GM18502 (cell line): ENCODE measurements around the gene SLC39A1.
A peak's percentile ranks its signal among the peaks of the same experiment; 100 is the strongest.

Source experiments
- ATAC-seq: cut with Tn5 transposase; IDR thresholded peaks from one replicate; pipeline ENCODE4 v1.9.1; 2021; ENCODE audit warnings: mild to moderate bottlenecking; ENCODE audit not compliant: unreplicated experiment, poor library complexity

SLC39A1 gene

DNA sequence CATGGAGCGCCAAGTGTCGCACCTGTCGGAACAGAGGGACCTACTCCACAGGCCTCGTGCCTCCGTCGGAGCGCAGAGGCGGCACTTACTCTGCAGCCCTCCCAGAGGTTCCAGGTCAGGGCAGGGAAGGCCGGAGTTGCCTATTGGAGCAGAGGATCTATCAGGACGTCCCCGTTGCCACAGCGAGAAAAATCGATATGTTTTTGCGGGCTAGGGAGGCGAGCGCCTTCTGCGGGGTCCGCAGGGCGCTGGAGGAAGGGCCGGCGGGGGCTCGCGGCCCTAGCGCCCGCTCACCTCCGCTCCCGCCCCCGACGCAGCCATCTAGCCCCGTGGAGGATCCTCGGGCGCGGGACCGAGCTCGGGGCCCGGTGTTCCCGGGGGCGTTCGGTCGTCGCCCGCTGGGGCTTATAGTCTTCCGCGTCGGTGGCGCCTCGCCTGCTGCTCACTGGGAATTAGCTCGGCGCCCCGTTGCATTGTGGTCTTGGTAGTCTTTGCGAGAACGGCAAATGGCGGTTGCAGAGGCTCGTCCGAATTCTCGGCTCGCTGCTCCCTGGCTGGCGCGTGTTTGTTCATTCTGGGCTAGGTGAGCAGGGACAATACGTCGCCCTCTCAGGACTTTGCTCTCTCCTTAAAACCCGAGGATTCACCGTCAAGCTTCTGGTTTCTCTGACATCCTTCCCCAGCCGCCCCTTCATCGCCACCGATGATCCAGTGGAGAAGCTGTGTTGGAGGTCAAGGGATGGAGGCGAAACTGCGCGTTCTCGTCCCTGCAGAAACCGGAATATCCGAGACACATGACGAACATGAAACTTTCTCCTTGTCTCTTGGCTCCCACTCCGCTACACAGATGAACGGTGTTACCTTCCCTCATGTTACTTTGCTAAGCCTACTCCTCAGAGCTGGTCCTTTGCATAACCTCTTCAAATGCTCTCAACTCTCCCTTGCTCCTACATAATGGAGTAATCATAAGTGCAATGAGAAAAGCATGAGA, 14.2 kb upstream of the SLC39A1 start, which contains the start of gene JTB:
Gene JTB (minus strand): TSS at position 425 of the 991 bp plus-strand sequence. CDS start 422 bp downstream, at position 3.
- ATAC-seq, result peak; percentile 78

DNA sequence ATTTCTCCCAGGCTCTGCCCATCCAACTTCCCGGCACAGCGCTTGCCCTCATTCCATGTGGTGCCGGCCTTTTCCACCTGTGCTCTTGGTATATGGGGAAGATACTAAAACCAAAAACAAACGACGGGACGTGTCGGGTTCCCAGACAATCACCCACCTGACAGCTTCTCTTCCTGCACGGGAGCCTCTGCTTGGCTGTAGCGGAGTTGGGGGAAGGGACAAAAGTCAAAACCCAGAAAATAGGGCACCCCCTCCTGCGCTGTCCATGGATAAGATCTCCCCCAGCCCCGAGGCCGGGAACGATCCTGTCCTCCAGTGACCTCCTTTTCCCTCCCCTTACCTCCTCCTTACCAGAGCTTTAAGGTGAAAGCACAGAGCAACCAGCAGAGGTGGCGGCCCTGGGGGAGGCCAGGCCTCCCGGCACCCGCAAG, 13.5 kb upstream of the SLC39A1 start:
- ATAC-seq, result peak; percentile 7

DNA sequence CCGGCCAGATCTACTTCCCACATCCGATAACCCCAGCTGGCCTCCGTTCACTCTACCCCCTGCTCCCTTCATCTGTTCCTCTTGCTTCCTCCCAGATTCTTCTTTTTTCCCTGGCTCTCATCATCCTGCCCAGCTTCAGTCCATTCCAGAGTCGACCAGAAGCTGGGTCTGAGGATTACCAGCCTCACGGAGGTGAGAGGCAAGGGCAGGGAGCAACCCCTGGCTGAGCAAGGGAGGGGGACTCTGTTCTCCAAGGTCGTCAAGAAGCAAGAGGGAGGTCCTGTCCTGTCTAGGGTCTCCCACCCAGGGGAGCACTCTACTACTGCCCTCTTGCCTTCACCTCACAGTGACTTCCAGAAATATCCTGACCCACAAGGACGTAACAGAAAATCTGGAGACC, 10.2 kb upstream of the SLC39A1 start:
- no peak for ATAC-seq

DNA sequence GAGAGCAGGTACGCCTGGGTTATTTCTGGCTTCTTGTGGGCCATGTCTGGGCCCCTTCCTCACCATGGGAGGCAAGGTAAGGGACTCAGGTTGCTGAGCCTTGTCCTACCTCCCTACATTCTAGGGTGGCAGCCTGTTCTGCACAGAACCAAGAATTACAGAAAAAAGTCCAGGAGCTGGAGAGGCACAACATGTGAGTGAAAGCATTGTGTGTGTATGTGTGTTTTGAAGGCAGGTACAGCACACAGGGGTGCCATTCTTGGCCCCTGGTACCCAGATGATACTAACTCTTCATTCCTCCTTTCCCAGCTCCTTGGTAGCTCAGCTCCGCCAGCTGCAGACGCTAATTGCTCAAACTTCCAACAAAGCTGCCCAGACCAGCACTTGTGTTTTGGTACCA, 9.7 kb upstream of the SLC39A1 start:
- no peak for ATAC-seq

DNA sequence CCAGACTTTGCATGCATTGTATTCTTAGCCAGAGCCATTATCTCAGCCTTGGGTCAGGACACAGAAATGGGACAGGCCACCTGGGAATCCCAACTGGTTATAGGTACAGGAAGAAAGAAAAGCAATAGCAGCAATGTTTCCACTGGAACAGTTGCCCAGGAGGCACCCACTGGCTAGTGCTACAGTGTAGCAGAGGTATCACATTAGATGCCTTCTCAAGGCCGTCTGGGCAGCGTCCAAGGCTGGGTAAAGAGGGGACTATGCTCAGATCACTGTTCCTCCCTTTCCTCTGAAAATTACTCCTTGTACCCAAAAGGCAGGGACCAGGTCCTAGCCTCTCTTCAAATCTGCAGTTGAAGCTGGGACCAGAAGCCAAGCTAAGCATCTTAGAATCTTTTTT, 7.0 kb upstream of the SLC39A1 start:
- ATAC-seq, result no peak

DNA sequence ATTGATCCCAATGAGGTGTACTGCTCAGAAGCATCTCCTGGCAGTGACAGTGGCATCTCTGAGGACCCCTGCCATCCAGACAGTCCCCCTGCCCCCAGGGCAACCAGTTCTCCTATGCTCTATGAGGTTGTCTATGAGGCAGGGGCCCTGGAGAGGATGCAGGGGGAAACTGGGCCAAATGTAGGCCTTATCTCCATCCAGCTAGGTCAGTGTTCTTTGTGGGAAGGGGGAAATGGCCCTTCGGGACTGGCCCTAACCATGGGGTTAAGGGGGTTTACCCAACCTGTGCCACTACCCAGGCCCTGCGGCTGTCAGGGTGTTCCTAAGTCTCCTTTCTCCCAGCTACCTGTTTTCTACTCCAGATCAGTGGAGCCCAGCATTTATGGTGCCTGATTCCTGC, 5.6 kb upstream of the SLC39A1 start:
- no peak for ATAC-seq

DNA sequence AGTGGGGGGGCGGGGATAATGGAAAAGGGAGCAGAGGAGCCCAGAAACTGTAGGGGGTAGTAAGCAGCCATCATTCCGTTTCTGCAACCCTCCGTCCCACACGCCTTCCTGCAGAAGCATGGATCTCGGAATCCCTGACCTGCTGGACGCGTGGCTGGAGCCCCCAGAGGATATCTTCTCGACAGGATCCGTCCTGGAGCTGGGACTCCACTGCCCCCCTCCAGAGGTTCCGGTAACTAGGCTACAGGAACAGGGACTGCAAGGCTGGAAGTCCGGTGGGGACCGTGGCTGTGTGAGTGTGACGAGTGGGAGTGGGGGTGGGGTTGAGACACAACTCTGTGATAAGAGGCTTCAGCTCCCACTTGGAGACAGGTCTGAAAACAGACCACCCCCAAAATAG, 5.1 kb upstream of the SLC39A1 start:
- no peak for ATAC-seq

DNA sequence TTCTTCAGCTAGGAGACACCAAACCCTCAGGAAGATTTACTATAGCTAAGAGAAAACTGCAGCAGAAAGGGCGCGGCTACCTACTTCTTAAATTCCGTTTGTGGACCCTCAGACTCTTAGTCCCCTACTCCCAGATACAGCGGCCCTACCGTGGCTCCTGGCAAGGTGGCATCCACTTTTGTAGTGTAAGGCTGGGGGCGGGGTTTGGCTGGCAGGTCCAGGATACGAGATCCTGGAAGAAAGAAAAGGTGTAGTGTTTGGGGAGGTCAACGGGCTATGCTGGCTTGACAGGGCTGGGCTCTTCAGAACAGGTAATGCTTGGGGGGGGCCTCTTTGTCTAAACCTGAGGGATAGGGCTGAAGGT, 4.6 kb upstream of the SLC39A1 start:
- no peak for ATAC-seq

DNA sequence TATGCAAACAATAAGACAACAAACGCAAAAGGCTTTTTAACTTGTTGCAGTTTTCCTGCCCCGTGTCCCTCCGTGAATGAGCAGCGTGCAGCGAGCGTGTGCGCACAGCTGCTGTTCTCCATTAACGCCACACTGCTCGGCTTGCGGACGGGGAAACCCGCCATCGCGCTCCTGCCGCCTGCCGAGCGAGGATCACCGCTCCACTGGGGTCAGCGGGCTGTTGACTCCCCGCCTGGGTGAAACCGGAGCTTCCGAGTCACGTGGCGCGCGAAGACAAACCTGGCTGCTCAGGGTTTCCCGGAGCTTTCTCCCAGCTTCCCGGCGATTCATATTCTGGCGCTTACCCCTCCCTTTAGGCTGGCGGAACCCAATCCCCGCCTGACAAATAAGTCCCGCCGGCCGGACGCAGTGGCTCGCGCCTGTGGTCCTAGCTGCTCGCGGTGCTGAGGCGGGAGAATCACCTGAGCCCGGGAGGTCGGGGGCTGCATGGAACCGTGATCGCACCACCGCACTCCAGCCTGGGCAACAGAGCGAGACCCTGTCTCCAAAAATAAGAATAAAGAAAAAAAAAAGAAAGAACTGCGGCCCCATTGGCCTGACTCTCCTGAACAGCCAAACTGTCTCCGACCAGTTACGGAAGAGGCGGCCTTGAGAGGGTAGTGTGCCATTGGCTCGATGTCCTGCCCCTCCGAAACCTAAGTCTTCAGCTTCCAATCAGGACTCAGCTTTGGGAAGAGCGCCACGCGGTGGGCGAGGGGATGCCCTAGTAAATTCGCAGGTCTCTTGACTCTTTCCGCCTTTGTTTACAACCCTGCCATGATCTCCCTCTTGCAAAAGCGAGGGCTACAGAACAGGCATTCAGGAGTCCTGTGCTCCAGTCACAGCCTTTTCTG, 4.0 kb upstream of the SLC39A1 start, which contains the start of gene CREB3L4:
Gene CREB3L4 (plus strand): TSS at position 796 of the 893 bp plus-strand sequence. CDS start 624 bp downstream, outside the sequence.
- peak; percentile 66 for ATAC-seq

DNA sequence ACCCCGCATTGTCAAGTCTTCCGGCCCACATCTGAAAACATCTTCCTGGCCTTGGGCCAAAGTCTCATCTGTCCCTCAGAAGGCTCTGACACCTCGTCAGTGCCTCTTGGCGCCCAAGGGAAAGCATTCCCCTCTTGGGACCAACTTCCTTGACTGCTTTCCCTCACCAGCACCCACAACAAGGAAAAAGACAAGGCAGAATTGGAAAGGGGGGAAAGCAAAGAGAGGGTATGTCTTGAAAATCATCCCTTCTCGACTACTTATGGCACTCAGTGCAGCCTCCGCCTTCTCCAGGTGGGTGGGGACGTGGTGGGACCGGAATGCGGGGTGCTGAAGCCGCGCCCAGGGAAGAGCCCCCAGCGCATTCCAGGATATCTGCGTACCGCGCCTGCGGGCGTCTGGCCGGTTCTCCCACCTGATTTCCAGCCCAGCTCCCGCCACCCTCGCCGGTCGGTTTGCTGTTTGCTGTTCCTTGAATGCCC, 554 bp upstream of the SLC39A1 start:
- ATAC-seq, result peak; percentile 7

DNA sequence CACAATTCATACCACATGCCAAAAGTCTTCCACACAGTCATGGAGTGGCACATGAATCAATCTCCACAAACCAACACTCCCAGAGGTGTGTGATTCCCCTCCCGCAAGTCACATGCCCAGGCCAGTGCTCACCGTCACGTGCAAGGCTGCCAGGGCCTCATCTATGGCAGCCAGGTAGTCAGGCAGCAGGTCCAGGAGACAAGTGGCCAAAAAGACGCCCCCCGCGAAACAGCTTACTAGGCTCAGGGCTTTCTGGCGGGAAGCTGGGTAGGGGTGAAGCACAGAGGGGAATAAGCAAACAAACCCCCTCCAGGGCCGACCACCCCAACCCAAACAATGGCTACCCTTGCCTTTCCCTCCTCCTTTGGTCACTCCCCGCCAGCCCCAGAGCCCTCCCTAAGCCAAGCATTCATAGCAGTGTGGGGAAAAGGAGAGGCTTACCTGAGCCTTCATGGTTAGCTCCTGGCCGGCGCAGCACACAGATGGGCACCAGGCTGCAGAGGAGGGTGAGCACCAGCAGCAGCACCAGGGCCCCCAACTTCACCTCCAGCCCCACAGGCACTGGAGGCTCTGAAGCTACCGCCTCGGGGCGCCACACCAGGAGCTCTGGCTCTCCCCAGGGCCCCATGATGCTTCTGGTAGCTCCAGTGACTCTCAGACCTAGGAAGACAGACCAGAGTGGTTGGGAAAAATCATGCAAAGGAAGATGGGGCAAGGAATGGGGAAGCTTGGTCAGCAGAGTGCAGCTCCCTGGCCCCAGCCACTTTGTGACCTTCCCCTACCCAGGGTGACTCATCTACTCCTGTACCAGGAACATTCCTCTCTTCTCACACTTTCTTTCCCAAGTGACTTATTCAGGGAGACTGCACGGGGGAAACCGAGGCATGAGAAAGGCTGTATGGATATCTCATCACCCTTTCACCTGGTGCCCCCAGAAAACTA, 978 bp downstream of the SLC39A1 start:
- ATAC-seq, result no peak

DNA sequence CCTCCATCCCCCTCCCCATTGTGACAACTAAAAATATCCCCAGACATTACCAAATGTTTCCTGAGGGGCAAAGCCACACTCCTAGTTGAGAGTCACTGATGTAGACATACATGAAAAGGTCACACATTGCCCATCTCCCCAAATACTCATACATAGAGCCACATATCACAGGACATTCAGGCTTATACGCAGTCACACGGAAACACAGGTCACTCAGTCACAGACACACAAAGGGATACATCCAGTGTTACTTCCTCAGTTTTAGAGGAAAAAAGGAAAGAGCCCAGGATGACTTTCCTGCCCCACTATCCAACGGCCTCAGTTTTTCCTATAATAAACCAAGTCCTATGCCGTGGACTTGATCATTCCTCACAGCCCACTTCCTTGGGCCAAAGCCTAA, 1.9 kb downstream of the SLC39A1 start:
- no peak for ATAC-seq

DNA sequence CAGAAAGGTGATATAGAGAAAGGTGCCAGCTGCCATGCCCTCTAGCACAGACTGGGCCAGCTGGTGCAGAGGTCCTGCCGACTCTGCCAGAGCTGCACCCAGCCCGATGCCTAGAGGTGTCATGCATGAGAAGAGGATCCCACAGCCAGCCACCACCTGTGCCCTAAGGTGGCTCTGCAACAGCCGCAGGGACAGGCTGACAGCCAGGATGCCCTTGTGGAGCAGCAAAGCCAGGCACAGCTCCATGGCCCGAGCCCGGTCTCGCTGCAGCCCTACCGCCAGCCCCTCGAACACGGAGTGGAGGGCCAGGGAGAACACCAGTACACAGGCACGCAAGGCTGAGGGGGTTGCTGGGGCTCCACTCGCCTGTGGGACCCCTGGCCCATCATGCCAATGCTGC, 3.1 kb downstream of the SLC39A1 start:
- ATAC-seq, result no peak

DNA sequence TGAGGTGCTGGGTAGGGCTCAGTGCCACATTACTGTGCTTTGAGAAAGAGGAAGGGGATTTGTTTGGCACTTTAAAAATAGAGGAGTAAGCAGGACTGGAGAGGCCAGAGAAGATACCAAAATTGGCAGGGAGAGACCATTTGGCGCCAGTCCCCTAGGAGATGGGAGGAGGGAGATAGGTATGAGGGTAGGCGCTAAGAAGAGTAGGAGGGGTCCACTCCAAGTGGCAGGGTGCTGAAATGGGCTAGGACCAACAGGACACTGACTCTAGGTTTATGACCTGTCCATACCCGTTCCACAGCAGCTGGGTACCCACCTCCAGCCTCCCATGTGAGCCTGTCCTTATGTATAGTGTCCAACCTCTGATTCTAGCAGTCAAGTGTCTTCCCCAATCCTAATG, 3.9 kb downstream of the SLC39A1 start:
- no peak for ATAC-seq

DNA sequence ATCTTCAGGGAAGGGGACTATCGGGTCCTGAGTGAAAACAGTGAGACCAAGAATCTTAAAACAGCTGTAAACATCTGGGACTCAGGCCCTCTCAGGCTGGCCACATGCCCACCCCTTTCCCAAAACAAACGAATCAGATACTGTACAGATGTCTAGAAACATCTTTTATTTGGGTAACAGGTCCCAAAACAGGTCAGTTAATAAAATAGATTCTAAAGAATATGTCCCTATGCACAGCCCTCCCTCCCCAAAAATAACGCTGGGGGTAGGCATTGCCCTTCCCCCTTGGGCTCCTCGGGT, 4.4 kb downstream of the SLC39A1 start:
- no peak for ATAC-seq

DNA sequence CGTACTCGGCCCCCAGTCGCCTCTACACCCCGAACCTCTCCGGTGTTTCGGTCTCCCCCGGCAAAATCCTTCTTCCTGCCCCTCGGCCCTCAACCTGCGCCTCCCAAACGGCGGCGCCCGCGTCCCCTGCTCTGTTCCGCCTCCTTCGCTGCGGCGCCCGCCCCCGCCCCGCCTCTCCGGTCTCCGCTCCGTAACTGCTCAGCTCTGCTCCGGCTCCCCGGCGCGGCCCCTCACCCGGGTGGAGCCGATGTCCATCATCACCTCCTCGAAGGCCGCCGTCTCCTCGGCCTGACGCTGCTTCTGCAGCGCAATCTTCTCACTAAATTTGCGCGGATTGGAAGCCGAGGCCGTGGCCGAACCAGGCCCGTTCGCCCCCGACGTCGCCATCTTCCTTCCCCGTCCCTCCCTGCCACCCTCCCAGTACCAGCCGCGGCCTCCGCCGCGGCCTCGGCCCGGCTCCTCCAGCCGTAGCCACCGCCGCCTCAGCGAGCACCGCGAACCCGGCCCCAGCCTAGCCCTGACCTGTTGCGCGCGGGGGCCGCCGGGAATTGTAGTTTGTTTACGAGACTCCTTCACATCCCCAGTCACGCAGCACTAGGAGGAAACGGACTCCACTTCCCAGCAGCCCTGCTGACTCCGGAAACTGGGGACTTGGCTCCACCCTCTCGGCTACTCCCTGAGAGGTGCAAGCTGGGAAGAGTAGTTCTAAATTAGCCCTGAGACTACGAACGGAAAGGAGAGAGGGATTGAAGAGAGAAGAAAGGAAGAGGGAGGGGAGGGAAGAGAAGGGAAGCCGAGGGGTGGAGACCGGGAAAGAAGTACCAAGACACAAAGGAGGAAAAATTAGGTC, 5.0 kb downstream of the SLC39A1 start, which contains the start of gene CRTC2:
Gene CRTC2 (minus strand): TSS at position 502 of the 850 bp plus-strand sequence. CDS start 115 bp downstream, at position 387.
- peak; percentile 77 for ATAC-seq

DNA sequence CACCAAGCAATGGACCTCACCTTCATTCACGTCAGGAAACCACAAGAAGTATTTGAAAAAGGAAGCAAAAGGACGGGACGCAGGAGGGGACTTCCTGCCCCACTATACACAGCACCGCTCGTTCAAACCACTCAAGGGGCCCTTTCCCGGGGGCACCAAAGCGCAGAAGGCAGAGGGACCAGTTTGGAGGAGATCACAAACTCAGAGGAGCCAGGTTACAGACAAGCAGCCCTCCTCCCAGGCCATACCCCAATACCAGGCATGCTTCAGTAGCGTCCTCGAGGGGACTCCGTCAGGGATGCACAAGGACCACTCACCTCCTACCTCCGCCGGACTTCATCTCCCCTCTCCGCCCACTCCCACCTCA, 5.6 kb downstream of the SLC39A1 start:
- peak; percentile 29 for ATAC-seq

DNA sequence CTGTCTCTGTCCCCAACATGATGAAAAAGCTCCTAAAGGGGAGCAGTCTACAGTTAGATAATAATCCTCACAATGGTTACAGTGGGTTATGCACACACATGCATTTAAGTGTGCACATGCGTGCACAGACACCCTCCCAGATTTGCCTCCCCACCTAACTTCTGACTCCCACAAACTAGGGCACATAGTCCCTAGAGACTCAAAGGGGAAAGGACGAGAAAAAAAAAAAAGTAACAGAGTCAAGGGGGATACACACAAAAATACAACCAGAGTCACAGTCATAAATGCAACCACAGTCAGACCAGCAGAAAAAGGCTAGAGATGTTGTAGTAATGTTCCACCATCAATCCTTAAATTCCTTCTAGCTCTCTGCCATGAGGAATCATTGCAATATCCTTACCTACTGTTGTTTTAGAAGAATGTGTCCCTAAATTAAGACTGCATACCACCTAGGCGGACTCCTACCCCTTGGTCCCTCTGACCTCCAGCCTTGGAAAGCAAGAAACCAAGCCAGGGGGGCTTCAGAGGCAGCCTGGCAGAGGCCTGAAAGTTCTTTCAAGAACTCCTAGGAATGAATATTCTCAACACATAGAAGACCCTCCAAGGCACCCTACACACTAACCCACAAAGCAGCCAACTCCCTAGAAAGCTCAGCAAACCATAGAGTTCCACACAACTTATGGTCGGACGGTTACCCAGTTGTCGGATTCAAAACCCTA, 6.2 kb downstream of the SLC39A1 start:
- no peak for ATAC-seq
